Lower lobe of right lung (tissue), 2 donors: Measurements from ENCODE around the gene FCRL6. TPM values are rescaled to one million over a fixed set of nuclear protein-coding genes. Genes with fewer than 3 reads are reported as not detected.
A peak's percentile ranks its signal among the peaks of the same experiment; 100 is the strongest.

ENCODE experiments used
- ATAC-seq, 2 donors: fragments of 200-7000 bp; cut with Tn5 transposase; one replicate each; pipeline ENCODE4 v1.9.1; 2020 to 2022; ENCODE audit warnings: mild to moderate bottlenecking in 2 of 2, moderate library complexity in 2 of 2
- DNase-seq: peaks from one replicate; pipeline ENCODE4 v3.0.0-alpha.2; 2020
- H3K27ac ChIP-seq: fragments of 200-600 bp; one replicate; pipeline ENCODE4 v1.8.0; 2022
- H3K27me3 ChIP-seq: fragments of 200-600 bp; one replicate; pipeline ENCODE4 v1.8.0; 2022; ENCODE audit warnings: low read depth
- H3K36me3 ChIP-seq: fragments of 200-600 bp; one replicate; pipeline ENCODE4 v1.8.0; 2022; ENCODE audit warnings: mild to moderate bottlenecking
- H3K4me1 ChIP-seq: fragments of 200-600 bp; one replicate; pipeline ENCODE4 v1.8.0; 2022
- H3K4me3 ChIP-seq: fragments of 200-600 bp; one replicate; pipeline ENCODE4 v1.8.0; 2022; ENCODE audit warnings: mild to moderate bottlenecking
- H3K9me3 ChIP-seq: fragments of 200-600 bp; one replicate; pipeline ENCODE4 v1.8.0; 2022
- CTCF ChIP-seq: fragments of 200-600 bp; IDR thresholded peaks from one replicate; pipeline ENCODE4 v1.8.0; 2022; ENCODE audit warnings: antibody characterized with exemption, mild to moderate bottlenecking
- intact Hi-C: fragments of 100-400 bp; cut with DNase I; formaldehyde crosslinking; loops from one replicate; pipeline ENCODE4 v1.11.0; 2022
- total RNA-seq: library from RNA; stranded (reverse); fragmentation: NEBNext Ultra II Directional; extraction: Animal tissue kit (Norgen Biotek cat#: 25700); gene quantifications from one replicate; pipeline ENCODE4 v1.2.1, GENCODE V29; 2021
- donor health status: DM: no; HTN: yes; CAD: no; lungs with severe emphysema.

FCRL6 gene
- total RNA-seq, 1 donor from 2014 or later, result 2.3 TPM

- DNase-seq (no peak), ATAC-seq (no peak)
- no peak for TF ChIP-seq CTCF
- Histone ChIP-seq H3K4me1 (peaks cover 30% of the 10 kb centered on the region), H3K27me3 (no peaks in the 10 kb centered on the region), H3K36me3 (no peaks in the 10 kb centered on the region), H3K9me3 (no peaks in the 10 kb centered on the region), H3K4me3 (no peak overlapping the region), H3K27ac (peak overlapping the region; percentile 92)
- intact Hi-C loops, result no loop called here
These were observed 22.7 kb upstream of the FCRL6 start for GRCh38 chr1:159779403-159779851.

DNA sequence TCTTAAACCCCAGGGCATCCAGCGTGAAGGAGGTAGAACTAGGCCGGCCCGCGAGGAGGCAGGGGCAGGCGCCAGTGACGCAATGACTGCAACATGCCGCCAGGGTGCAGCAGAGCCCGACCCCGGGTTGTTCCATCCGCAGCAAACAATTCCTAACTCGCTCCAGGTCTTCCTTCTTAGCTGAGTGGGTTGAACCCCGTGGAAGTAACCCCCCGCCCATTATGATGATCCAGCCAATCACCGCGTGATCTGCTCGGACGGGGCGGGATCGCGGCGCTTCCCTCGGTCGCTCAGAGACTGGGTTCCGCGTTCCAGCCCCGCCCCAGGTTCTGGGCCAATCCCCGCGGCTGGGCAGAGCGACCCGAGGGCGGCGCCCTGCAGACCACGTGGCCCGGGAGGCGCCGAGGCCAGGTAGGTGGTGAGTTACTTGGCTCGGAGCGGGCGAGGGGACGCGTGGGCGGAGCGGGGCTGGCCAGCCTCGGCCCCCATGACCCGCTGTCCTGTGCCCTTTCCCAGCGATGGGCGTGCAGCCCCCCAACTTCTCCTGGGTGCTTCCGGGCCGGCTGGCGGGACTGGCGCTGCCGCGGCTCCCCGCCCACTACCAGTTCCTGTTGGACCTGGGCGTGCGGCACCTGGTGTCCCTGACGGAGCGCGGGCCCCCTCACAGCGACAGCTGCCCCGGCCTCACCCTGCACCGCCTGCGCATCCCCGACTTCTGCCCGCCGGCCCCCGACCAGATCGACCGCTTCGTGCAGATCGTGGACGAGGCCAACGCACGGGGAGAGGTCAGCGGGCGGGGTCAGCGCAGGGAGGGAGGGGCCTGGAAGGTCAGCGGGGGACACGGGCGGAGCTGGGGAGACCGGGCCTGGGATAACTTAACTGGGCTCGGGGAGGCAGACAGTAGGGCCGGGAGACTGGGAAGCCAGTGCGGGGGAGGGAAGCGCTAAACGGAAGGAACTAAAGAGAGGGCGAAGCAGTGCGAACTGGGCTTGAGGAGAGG is 21.3 kb upstream of the FCRL6 start, which contains the start of gene DUSP23:
Gene DUSP23 (plus strand): TSS at position 380 of the 1,000 bp plus-strand sequence. CDS start 139 bp downstream, at position 519.
- H3K4me3 ChIP-seq, result peak within 1 kb of the TSS; percentile 94
- no peaks in the 10 kb centered on the region for H3K36me3 ChIP-seq
- ATAC-seq (peak; percentile 98 to 99), DNase-seq (peak; percentile 99)
- no peaks in the 10 kb centered on the region for H3K27me3 ChIP-seq
- H3K9me3 ChIP-seq, result no peaks in the 10 kb centered on the region
- TF ChIP-seq CTCF, result peak; percentile 95
- intact Hi-C loops, result no loop called here
- peak within 1 kb of the TSS; percentile 92 for H3K27ac ChIP-seq
- H3K4me1 ChIP-seq, result peaks cover 30% of the 10 kb centered on the region

DNA sequence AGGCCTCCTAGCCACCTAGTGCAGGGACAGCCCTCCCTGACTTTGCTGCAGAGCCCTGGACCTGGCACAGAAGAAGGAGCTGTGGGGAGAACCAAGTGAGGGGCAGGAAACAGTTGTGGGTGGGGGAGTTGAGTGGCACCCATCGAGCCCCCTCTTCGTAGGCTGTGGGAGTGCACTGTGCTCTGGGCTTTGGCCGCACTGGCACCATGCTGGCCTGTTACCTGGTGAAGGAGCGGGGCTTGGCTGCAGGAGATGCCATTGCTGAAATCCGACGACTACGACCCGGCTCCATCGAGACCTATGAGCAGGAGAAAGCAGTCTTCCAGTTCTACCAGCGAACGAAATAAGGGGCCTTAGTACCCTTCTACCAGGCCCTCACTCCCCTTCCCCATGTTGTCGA is 20.2 kb upstream of the FCRL6 start:
- no peaks in the 10 kb centered on the region for H3K9me3 ChIP-seq
- intact Hi-C loops, result no loop called here
- DNase-seq, result no peak
- no peak for TF ChIP-seq CTCF
- H3K27me3 ChIP-seq, result no peaks in the 10 kb centered on the region
- no peak for ATAC-seq
- H3K4me1 ChIP-seq, result peaks cover 30% of the 10 kb centered on the region
- H3K27ac ChIP-seq, result peak overlapping the region; percentile 92
- no peaks in the 10 kb centered on the region for H3K36me3 ChIP-seq
- H3K4me3 ChIP-seq, result peak overlapping the region; percentile 94

DNA sequence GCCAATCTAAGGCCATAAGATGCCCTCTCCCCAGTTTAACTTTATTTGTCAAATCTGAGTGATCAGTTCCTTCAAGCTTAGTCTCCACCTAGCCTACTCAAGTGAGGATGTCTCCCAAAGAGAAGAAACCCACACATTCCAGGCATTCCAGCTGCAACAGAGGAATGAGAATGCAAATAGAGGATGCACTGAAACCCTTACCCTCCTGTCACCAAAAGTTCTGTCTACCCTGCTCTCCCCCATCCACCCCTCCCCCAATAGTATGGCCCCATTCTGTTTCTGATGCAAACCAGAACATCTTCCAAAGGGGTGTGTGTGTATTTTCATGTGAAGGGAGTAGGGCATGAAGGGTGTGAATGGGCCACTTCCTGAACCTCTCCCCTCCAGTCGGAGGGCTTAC is 18.4 kb upstream of the FCRL6 start:
- no peaks in the 10 kb centered on the region for H3K36me3 ChIP-seq
- TF ChIP-seq CTCF, result no peak
- H3K27ac ChIP-seq, result no peak overlapping the region
- ATAC-seq (no peak), DNase-seq (no peak)
- H3K4me3 ChIP-seq, result no peak overlapping the region
- H3K9me3 ChIP-seq, result no peaks in the 10 kb centered on the region
- no peaks in the 10 kb centered on the region for H3K27me3 ChIP-seq
- H3K4me1 ChIP-seq, result peaks cover 28% of the 10 kb centered on the region
- intact Hi-C loops, result no loop called here

DNA sequence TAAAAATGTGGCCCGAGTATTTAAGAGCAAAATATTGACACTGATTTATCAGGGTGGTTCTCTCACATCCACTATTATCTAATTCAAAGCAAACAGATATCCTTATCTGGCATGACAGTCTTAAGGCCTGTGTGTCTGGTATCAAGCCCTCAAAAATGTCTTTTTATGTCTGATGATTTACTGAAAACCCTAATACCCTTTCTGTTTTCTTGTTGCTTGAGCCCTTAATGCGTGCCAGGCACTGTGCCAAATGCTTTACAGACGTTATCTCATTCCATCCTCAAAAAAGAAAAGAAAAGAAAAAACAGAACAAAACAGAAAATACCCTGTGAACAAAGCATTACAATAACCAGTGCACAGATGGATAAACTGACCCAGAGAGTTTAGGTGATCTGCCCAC is 15.7 kb upstream of the FCRL6 start:
- Histone ChIP-seq H3K4me3 (no peak overlapping the region), H3K4me1 (peaks cover 11% of the 10 kb centered on the region), H3K36me3 (no peaks in the 10 kb centered on the region), H3K27ac (no peak overlapping the region), H3K27me3 (no peaks in the 10 kb centered on the region), H3K9me3 (no peaks in the 10 kb centered on the region)
- no peak for TF ChIP-seq CTCF
- DNase-seq (no peak), ATAC-seq (no peak)
- intact Hi-C loops, result no loop called here
